HG02885 (cell line): ENCODE data around the gene CGB1.
"Not testable (repeated sequence)": the region's sequence is repeated elsewhere in the genome, so short reads cannot be mapped to it uniquely, and the experiment has no call there.

Source experiments
- ATAC-seq: cut with Tn5 transposase; IDR thresholded peaks from one replicate; pipeline ENCODE4 v1.9.1; 2021; ENCODE audit warnings: mild to moderate bottlenecking; ENCODE audit not compliant: unreplicated experiment, poor library complexity

Gene CGB1

GRCh38 chr19:49025088-49025487 lies 11.6 kb downstream of the CGB1 start:
- ATAC-seq, result not testable (repeated sequence)

GRCh38 chr19:49024233-49024632 lies 12.5 kb downstream of the CGB1 start, which contains the start of gene CGB3:
TSS of gene CGB3 (minus strand) at chr19:49024333. CDS start at chr19:49023971, 362 bp downstream.
- not testable (repeated sequence) for ATAC-seq

- no peak for ATAC-seq
Measured at GRCh38 chr19:49022116-49022515, 14.6 kb downstream of the CGB1 start.

DNA sequence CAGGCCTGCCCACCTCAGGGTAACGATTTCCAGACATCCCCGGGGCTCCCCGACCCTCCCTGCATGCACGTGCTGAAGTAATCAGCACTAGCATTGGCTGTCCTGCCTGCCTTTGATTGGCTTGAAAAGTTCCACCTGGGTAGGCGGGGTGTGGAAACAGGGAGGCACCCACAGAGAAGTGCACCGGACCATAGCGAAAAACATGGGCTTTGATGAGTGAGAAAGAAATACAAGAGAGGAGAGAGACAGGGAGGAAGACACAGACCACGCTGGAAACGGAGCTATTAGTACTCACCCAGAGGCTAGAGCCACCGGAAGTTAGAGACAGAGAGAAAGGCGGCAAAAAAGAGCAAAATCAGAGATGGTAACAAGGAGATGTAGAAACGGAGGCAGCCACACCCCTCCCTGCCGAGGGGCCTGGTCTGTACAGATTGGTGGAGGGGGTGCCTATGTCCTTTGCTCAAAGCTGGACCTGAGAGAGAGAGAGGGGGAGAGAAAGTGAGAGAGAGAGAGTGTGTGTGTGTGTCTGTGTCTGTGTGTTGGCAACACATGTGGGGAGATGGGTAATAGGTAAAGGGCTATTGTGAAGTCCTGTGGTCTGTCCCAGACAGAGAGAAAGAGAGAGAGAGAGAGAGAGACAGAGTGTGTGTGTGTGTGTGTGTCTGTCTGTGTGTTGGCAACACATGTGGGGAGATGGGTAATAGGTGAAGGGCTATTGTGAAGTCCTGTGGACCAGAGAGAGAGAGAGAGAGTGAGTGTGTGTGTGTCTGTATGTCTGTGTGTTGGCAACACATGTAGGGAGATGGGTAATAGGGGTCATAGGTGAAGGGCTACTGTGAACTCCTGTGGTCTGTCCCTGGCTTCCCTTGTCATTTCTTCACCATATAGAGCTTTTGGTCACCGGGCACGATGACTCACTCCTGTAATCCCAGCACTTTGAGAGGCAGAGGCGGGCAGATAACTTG lies 15.5 kb downstream of the CGB1 start:
- ATAC-seq, result no peak

- no peak for ATAC-seq
Measured at GRCh38 chr19:49020342-49020741, 16.4 kb downstream of the CGB1 start.

- no peak for ATAC-seq
Measured at GRCh38 chr19:49019242-49019932, 17.3 kb downstream of the CGB1 start.

- not testable (repeated sequence) for ATAC-seq
Measured at GRCh38 chr19:49018388-49019241, 18.1 kb downstream of the CGB1 start.

DNA sequence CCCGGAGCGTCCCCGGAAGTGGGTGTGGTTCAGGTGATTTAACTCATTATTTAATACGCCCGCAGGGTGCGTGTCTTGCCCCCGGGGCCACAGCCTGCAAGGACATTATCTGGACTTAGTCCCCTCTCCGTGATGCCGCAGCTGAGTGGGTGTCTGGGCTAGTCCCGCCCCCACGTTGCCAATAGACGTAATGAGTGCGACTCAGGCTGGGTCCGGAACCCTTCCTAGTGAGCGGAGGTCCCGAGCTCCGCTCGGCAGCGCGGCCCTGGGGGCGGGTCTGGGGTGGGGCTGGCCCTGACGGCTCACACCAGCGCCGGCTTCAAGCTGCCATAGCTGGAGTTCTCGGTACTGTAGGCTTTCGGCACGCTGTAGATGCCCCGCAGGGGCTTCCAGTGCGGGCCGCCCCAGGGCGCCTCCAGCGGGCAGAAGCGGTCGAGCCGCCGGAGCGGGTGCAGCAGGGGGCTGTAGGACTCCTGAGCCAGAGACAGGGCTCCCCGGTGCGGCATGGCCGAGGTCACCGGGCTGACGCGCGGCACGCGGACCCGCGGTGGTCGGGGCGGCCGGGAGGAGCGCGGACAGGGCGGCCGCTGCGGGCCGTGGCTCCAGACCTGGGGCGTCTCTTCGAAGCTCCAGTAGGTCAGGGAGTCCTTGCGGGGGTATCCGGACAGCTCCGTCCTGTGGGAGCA lies 18.9 kb downstream of the CGB1 start:
- no peak for ATAC-seq

- no peak for ATAC-seq
Measured at GRCh38 chr19:49017041-49017665, 19.5 kb downstream of the CGB1 start, which contains the start of gene LHB. TSS of gene LHB (minus strand) at chr19:49017091. CDS start at chr19:49017081, 10 bp downstream.

- no peak for ATAC-seq
Measured at GRCh38 chr19:49016067-49016839, 20.4 kb downstream of the CGB1 start.

DNA sequence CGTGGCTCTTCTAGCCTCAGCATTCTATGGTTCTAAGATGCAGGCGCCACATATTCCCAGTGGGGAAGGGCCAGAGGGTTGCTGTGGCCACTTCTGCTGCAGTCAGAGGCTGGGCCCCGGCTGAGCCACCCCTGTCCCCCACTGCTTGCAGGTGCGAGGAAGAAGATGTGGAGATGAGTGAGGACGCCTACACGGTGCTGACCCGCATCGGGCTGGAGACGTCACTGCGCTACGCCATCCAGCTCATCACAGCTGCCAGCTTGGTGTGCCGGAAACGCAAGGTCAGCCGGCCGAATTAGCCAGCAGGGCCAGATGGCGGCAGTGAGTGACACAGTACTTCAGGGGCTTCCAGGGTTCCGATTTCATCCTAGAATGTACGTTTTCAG lies 21.8 kb downstream of the CGB1 start:
- no peak for ATAC-seq

- no peak for ATAC-seq
Measured at GRCh38 chr19:49014123-49014869, 22.4 kb downstream of the CGB1 start.

DNA sequence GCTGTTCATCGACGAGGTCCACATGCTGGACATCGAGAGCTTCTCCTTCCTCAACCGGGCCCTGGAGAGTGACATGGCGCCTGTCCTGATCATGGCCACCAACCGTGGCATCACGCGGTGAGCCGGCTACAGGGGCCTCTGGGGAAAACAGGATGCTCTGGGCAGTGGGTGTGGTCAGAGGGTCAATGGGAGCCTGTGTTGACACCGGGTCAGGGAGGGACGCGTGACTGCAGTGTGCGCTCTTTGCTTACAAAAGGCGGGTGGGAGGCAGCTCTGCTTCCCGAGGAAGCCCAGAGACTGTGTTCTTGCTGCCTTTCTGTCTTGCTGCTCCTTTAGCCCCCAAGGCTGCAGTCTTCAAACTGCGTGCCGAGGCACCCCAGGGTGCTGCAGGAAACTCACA lies 25.5 kb downstream of the CGB1 start:
- no peak for ATAC-seq

DNA sequence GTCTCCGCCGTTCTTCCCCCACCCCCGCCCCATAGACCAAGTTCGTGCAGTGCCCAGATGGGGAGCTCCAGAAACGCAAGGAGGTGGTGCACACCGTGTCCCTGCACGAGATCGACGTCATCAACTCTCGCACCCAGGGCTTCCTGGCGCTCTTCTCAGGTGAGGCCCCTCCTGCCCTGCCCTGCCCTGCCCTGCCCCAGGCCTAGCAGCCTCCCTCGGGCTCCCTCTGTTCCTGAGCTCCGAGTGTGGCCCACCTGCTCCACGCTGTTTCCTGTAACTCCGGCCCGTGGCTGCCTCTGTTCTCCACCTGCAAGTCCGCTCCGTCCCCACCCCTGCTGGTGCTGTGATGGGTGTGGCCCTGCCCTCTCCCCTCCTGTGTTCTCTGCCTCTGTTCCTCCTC lies 26.2 kb downstream of the CGB1 start:
- ATAC-seq, result no peak

- ATAC-seq, result no peak
Measured at GRCh38 chr19:49009828-49010227, 26.9 kb downstream of the CGB1 start.

DNA sequence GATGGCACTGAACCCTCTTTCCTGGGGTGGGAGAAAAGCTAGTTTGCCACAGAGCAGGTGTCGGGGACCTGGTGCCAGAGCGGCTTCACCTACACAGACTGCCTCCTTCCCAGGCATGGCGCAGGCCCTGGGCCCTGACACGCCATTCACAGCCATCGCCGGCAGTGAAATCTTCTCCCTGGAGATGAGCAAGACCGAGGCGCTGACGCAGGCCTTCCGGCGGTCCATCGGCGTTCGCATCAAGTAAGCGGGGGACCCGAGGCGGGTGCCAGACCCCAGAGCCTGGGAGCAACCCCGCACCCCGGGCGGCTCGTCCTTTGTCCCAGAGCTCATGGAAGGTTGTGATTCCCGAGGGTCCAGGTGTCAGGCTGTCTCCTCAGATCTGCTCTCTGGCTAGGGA lies 29.8 kb downstream of the CGB1 start:
- ATAC-seq, result no peak

DNA sequence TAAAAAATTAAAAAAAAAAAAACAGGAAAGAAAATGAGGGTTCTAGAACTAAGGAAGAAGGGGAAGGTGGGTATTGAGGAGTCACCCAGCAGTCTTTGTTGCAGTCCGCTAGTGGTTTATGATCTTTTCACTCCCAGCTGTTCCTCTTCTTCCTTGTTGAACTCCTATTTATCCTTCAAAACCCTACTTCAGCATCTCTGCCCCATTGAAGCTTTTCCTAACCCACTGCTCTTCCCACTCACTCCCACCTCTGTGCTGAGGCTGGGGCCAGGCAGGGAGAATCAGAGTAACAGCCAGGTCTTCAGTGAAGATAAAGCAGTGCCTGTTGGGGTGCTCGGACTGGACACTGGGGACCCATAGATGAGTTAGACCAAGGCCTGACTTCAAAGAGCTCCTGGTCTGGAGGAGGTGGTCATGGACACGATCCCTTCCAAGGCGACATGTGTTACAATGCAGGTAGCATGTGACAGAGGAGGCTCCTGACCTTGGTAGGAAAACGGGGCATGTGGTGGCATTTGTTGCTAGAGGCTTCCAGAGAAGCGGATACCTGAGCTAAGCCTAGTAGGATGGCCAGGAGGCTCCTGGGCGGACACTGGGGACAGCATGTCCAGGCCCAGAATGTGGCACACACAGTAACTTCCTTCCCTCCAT lies 31.6 kb downstream of the CGB1 start:
- no peak for ATAC-seq
